Right forelimb (tissue), 1 donor: ENCODE data around the gene AGR3.
"Not testable (repeated sequence)": the region's sequence is repeated elsewhere in the genome, so short reads cannot be mapped to it uniquely, and the experiment has no call there.

Source experiments
- DNase-seq: peaks from one replicate; pipeline ENCODE4 v3.0.0-alpha.2; 2018

AGR3 gene

GRCh38 chr7:16889851-16890415, 8.2 kb upstream of the AGR3 start:
- DNase-seq, result no peak

DNA sequence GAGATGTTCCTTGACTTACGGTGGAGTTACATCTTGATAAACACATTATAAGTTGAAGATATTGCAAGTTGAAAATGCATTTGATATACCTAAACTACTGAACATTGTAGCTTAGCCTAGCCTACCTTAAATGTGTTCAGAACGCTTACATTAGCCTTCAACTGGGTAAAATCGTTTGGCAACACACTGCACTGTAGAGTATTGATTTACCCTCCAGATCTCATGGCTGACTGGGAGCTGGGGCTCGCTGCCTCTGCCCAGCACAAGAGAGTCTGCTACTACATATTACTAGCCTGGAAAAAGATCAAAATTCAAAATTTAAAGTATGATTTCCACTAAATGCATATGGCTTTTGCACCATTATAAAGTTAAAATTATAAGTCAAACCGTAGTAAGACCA, 7.5 kb upstream of the AGR3 start:
- DNase-seq, result no peak

DNA sequence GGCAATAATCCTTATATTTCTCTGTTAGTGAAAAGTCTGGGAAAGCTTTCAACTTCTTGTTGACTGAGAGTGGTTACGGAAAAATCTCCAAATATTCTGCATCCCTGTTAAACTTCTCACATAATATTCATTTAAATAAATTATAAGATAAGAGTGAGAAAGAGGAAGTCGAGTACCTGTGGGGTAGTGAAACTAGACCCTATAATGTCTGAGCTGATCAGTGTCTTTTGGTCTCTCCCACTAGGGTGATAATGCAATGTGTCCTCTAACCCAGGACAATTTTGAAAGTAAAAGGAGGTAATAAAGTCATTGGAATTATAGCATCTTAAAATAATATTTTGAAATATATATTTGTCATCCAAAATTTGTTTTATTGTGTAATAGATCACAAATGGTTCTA, 2.1 kb upstream of the AGR3 start:
- no peak for DNase-seq

GRCh38 chr7:16880554-16880953, 1.2 kb downstream of the AGR3 start:
- no peak for DNase-seq

GRCh38 chr7:16879181-16879580, 2.6 kb downstream of the AGR3 start:
- DNase-seq, result no peak

- DNase-seq, result no peak
These were observed 5.9 kb downstream of the AGR3 start for GRCh38 chr7:16875861-16876260.

- DNase-seq, result no peak
These were observed 7.7 kb downstream of the AGR3 start for GRCh38 chr7:16874066-16874465.

DNA sequence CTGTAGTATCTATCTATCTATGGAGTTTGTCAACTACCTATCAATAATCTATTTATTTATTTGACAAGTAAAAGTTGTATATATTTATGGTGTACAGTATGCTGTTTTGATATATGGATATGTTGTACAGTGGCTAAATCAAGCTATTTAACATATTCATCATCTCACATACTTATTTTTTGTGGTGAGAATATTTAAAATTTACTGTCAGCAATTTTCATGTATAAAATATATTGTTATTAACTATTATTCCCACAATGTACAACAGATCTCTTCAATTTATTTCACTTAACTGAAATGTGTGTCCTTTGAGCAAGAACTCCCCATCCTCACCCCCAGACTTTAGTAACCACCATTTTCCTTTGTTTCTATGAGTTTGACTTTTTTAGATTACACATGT, 14.5 kb downstream of the AGR3 start:
- DNase-seq, result no peak

DNA sequence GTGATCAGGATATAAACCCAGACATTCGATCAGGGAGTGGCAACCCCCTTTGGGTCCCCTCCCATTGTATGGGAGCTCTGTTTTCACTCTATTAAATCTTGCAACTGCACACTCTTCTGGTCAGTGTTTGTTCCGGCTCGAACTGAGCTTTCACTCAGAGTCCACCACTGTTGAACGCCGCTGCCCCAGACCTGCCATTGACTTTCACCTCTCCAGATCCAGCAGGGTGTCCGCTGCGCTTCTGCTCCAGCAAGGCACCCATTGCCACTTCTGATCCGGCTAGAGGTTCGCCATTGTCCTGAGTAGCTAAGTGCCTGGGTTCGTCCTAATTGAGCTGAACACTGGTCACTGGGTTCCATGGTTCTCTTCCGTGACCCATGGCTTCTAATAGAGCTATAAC, 28.6 kb downstream of the AGR3 start:
- DNase-seq, result not testable (repeated sequence)

- no peak for DNase-seq
These were observed 30.0 kb downstream of the AGR3 start for GRCh38 chr7:16851829-16852228.

DNA sequence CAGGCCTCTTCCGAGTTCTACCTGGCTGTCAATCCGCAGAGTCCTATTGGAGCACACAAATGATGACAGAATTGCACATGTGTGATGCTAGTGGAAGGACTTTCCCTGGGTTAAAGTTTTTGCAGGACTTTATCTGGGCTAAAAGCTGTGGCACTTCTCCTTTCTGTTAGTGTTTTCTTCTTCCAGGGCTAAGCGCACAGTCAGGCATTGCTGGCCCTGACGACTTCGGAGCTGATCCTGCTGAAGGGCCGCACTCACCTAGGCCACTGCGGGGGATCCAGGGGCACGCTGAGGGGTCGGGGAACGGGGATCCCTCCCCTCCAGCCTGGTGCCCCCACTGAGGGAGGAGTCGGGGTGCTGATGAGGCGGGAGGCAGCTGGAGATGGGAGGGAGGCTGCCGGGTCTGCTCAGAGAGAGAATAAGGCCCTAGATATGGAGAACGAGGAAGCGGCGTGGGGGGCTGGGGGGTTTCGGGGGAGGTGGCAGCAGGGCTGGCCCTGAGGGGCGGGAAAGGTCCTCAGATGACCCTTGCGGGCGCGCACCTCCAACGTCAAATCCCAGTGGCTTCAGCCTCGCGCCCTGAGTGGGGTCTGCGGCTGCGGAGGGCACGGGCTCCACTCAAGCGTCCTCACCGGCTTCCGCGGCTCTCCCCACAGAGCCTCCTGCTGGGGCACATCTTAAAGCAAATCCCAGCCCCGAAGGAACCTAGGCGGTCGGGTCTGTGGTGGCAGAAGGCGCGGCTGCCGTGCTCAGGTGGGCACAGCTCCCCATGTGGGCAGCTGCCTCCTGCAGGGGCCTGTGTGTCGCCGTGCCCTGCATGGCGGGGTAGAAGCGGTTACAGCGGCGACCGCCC, 30.9 kb downstream of the AGR3 start:
- no peak for DNase-seq

DNA sequence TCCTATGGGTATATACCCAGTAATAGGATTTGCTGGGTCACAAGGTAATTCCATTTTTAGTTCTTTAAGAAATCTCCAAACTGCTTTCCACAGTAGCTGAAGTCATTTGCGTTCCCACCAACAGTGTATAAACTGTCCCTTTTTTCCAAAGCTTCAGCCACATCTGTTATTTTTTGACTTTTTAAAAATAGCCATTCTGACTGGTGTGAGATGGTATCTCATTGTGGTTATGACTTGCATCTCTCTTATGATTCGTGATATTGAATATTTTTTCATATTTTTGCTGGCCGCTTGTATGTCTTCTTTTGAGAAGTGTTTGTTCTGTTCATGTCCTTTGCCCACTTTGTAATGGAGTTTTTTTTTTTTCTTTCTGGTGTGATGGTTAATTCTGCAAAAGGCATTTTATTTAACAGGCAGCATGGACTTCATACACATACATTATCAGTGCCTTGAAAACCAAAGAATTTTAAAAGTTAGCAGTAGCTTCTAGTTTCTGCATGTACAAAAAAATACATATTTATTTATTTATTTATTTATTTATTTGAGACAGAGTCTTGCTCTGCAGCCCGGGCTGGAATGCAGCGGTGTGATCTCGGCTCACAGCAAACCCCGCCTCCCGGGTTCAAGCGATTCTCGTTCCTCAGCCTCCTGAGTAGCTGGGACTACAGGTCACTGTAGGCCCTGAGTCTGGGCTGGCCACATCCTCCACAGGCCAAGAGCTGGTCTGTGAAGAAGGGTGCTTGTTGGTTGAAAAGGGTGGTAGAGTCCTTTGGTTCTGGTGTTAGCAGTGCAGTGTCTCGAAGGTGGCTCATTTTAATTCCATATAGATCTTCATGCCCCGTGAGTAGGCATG, 32.3 kb downstream of the AGR3 start:
- no peak for DNase-seq

GRCh38 chr7:16847381-16847860, 34.4 kb downstream of the AGR3 start:
- DNase-seq, result no peak

DNA sequence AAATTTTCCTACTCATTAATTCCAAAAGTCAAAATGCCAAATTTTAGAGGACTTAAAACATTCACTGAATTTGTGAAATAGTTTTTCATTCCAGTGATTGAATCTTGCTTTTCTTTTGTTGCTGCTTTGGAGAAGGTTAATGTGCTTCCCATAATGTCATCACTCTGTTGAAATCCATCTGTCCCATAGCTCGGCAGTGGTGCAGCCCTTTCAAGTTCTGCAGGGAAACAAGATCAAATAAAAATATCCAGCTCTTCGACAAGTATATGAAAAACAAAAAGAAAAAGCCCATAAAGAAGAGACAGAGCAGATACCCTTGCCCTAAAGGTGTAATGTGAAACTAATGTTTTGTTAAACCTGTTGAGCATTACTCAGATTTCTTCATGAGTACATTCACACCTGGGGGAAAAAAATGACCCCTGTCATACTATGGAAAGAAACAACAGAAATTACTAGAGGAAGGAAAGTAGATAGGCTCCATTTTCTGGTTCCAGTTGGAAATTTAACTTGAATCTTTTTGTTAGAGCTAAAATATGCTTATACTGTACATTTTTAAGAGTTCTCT, 35.1 kb downstream of the AGR3 start:
- DNase-seq, result no peak

DNA sequence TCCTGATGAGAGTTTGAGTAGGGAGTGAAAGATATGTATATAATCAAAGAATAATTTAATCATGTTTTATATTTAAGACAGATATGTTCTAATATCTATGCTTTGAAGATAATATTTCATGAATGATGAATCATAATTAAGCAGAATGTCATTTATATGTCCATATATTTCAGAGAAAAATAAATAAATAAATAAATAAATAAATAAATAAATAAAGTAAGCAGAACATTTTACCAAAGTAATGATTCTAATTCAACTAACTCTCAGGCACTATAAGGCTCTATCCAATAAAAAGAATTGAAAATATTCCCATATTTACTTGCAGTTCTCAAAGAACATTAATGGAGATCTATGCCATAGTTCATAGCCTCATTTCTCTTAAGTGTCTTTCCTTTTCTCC, 36.0 kb downstream of the AGR3 start:
- no peak for DNase-seq

DNA sequence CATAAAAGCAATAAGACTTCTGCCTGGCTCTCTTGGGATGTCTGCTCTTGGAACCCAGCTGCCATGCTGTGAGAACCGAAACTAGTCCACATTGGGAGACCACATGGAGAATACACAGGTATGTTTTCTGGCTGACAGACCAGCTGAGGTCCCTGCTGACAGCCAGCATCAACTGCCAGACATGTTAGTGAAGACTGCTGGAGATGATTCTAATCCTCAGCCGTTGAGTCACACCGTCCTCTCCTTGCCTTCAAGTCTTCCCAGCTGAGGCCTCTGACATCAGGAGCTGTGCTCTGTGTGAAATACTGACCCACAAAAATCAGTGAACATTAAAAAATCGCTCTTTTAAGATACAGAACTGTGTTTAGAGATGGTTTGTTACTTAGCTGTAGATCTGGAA, 40.1 kb downstream of the AGR3 start:
- no peak for DNase-seq

GRCh38 chr7:16840094-16840493, 41.7 kb downstream of the AGR3 start:
- no peak for DNase-seq

GRCh38 chr7:16839646-16840045, 42.1 kb downstream of the AGR3 start:
- DNase-seq, result no peak

DNA sequence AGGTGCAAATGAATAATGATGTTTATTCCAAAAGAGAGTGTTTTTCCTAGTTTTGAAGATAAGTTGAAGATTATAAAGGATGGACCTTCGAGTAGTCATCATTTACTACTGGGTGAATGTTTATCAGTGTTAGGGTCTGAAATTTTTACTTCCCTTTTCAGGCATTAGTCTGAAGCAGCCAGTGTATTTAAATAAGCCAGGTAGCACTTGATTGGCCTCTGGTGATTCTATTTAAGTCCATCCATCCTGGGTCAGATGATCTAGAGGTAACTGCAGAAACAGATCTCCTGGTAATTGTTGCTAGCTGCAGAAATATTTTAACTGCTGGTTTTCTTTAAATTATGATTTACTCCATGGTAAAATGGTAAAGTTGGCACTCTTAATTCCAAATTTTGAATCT, 42.9 kb downstream of the AGR3 start:
- DNase-seq, result no peak

DNA sequence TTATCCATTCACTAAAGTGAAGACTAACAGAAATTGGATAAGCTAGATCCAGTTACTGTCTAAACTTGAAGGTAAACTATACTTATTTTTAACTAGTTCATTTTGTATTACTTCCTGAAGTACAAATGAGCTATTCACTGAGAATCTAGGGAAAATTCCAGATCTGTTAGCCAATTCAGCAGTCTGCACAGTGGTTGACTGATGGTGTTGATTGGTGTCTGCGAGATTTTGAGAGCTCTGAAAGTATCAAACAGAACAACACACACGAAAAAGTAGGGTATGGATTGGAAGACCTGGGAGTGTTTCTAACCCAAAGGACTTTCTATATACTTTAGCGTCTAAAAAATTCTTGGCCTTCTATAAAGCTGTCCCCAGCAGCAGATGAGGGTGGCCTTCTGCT, 43.4 kb downstream of the AGR3 start:
- no peak for DNase-seq

- DNase-seq, result no peak
These were observed 45.3 kb downstream of the AGR3 start for GRCh38 chr7:16836481-16836880.

DNA sequence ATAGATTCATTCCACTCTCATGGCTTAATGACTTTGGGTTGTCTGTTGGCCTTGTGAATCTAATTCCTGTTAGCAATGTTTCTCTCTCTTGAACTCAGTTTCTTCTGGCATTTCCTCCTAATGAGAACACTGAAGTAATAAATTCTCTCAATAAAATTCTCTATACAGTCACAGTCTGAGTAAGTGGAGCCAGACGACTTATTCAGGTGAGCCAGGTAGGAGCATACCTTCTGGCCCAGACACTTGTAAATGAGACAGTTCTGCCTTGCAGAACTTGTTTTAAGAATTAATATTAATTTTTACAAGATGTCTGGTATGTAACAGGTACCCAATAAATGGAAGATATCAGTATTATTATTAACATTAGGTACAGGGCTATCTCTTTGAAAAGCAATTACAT, 48.4 kb downstream of the AGR3 start:
- DNase-seq, result no peak

- DNase-seq, result no peak
These were observed 55.7 kb downstream of the AGR3 start for GRCh38 chr7:16826060-16826459.
